Hepatocyte (in vitro differentiated cells): Measurements from ENCODE around the gene PGPEP1.

Source experiments
- CTCF ChIP-seq: fragments of 200-600 bp; sonication (generic); IDR thresholded peaks from 2 replicates; pipeline ENCODE4 v1.5.1; 2016; ENCODE audit warnings: antibody characterized with exemption, mild to moderate bottlenecking; ENCODE audit not compliant: poor library complexity
- EZH2 ChIP-seq: fragments of 200-600 bp; sonication (generic); IDR thresholded peaks from 2 replicates; pipeline ENCODE4 v1.6.1; 2016; ENCODE audit warnings: antibody characterized with exemption, mild to moderate bottlenecking, borderline replicate concordance
- EZH2phosphoT487 ChIP-seq: fragments of 200-600 bp; sonication (generic); IDR thresholded peaks from one replicate; pipeline ENCODE4 v1.6.1; 2018; ENCODE audit warnings: antibody characterized with exemption, mild to moderate bottlenecking, low read depth, moderate library complexity; ENCODE audit not compliant: unreplicated experiment, severe bottlenecking

- TF ChIP-seq CTCF, result no peak
- no peak for TF ChIP-seq EZH2
- no peak for TF ChIP-seq EZH2phosphoT487
Observed at GRCh38 chr19:18300930-18301717, 39.3 kb upstream of the PGPEP1 start.
